SK-MEL-5 (cell line): ENCODE results near the gene TIA1. TPM values are rescaled to one million over a fixed set of nuclear protein-coding genes. Genes with fewer than 3 reads are reported as not detected.
"Not testable (repeated sequence)": the region's sequence is repeated elsewhere in the genome, so short reads cannot be mapped to it uniquely, and the experiment has no call there.

ENCODE experiments used
- DNase-seq: peaks from one replicate; pipeline ENCODE4 v3.0.0-alpha.2; 2016; ENCODE audit warnings: low read depth, low spot score
- in situ Hi-C: cut with HindIII; loops from 2 replicates; pipeline ENCODE4 v1.10.0; 2016; ENCODE audit warnings: low sequenced_read_pairs, high pct_unique_total_duplicates, low pct_unique_long_range_greater_than_20kb
- total RNA-seq: library from RNA; depleted of rRNA; stranded (reverse); fragments of >200 nt; shearing (Covaris generic); gene quantifications from 2 replicates; pipeline ENCODE4 v1.2.3, GENCODE V29; 2014

The TIA1 gene
- total RNA-seq, 1 experiment from 2014 or later = 78.0 TPM

DNA sequence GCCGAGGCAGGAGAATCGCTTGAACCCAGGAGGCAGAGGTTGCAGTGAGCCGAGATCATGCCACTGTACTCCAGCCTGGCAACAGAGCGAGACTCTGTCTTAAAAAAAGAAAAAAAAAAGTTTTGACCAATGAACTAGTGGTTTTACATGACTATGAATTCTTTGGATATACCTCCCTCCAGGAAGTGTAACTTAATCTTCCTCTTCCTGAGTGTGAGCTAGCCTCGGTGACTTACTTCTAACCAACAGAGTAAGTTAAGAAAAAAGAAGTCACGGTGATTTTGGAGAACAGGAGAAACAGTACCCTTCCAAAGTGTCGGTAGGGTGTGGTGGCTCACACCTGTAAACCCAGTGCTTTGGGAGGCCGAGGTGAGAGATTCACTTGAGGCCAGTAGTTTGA is 7.1 kb downstream of the TIA1 start:
- in situ Hi-C loops = no loop called here
- no peak for DNase-seq

DNA sequence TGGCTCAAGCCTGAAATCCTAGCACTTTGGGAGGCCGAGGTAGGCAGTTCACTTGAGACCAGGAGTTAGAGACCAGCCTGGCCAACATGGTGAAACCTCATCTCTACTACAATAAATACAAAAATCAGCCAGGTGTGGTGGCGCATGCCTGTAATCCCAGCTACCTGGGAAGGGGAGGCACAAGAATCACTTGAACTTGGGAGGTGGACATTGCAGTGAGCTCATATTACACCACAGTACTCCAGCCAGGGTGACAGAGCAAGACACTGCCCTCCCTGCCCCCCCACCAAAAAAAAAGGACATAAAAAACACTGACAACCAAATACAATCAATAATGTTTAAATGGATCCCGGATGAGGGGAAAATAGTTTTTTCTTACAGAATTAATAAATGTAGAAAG is 7.8 kb downstream of the TIA1 start:
- in situ Hi-C loops = no loop called here
- DNase-seq = no peak

DNA sequence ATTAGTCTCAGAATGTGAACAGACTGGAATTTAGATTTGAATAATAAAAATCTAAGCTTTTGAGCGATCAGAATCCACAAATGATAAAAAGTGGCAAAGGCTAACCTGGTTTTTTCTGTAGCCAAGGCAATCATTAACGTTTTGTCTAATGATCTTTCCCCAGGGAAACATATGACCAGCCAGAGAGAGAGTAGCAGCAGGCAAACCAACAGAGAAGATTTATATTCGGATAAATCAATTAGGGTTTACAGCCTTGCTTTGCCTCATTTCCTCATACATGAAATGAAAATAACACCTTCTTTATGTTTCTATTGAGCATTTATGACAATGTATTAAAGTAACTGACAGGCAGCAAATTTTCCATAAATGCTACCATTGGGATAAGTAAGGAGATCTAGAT is 14.5 kb downstream of the TIA1 start:
- in situ Hi-C loops = no loop called here
- DNase-seq = no peak

DNA sequence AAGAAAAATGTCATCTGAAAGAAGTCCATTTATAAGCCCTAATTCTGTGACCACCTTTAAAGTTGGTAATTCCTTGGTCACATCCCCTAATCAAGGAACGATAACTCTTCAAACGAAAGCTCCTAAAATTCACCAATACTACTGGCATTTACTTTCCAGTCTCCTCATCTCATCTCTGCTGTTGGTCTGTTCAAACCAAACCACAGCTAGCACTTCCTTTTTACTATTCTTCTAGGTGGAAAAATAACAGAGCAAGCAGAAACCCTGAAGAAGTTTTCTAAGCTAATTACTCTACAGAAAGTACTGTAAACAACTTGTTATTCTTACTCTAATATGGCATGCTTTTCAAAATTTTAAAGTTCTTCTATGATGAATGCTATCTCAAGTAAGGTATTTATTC is 21.6 kb downstream of the TIA1 start:
- DNase-seq = no peak
- in situ Hi-C loops = no loop called here

DNA sequence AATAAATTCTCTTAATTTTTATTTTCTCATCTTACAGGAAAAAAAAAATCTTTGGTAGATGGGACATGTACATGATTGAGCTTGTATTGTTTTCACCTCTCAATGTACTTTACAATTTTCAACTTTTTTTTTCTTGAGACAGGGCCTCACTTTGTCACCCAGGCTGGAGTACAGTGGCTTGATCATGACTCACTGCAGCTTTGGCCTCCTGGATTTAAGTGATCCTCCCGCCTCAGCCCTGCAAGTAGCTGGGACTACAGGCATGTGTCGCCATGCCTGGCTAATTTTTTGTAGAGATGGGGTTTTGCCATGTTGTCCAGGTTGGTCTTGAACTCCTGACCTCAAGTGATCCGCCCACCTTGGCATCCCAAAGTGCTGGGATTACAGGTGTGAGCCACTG is 25.1 kb downstream of the TIA1 start:
- DNase-seq, in situ Hi-C loops: not testable (repeated sequence)

DNA sequence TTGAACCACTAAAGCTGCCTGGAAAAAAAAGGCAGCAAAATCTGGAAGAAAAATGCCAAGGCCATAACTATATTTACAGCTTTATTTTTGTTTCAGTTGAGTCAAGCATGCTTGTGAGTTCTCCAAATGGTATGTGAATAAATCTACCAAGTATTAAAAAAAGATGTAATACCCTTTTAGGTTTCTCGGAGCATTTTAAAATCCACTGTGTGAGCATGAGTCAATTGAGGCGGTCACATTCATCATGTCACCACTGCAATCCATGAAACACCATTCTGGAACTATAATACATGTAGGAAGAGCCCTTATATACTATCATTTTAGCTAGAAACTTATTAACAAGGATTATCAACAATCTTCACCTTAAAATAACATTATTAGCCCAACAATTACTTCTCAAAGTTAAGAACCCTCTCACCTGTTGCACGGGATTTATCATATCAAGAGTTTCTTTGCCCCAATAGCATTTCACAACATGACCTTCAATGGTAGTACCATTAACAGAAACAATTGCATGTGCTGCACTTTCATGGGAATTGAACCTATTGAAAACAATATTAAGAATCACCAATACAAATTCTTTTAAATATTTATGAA is 33.4 kb downstream of the TIA1 start:
- no peak for DNase-seq
- in situ Hi-C loops = no loop called here

DNA sequence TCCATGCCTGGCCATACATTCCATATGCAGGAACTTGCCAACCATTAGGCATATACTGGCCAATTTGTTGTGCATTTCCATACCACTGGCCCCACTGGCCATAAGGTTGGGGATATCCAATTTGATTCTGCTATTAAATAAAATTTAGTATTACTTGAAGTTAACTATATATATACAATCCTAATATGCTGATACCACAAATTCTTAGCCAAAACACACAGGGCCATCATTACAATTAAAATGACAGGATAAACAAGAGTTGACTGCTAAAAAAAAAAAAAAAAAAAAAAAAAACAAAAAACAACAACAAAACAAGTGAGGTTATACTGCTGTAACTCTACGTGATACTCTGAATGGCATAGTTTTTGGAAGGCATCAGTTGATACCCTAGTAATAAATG is 34.1 kb downstream of the TIA1 start:
- no peak for DNase-seq
- in situ Hi-C loops = no loop called here

DNA sequence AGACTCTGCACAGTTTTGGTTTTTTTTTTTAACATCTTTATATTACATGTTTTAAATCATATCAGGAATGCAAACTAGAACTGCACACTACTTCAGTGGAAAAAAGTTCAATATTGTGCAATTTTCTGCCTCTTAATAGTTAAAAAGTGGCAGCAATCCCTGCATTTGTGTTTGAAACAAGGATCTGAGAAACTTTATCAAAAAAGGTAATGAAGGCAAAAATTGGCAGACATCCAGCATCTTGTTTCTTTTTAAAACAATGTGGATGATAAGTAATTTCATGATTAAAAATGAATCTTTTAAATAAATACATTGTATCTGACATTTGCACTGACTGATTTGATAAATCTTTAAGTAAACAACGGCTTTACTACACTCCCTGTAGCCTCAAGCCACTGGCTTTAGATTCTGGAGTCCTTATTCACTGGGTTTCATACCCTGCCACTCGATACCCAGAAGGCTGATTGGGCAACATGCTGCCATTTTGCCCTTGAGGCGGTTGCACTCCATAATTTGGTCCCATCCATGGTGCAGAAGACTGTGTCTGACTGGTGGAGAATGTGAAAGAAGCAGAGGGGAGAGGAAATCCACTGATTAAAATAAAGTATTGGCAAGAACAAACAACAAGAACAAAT is 36.0 kb downstream of the TIA1 start:
- peak; percentile 39 for DNase-seq
- in situ Hi-C loops = no loop called here

DNA sequence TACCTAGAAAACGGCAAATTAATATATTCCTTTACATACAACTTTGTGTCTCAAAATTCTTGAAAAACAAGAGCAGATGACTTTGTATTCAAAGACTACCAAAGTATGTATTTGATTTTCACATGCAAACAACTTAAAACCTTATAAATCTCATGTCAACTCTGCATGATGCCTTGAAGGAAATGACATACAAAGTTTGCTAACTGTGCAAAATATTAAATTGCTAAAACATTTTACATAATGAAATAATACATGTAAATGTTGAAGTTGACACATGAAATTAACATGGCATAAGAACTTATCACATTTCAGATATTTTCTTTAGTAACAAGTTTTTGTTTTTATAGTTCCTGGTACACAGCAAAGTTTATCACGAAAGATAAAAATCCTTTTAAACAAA is 36.8 kb downstream of the TIA1 start:
- no peak for DNase-seq
- in situ Hi-C loops = no loop called here

DNA sequence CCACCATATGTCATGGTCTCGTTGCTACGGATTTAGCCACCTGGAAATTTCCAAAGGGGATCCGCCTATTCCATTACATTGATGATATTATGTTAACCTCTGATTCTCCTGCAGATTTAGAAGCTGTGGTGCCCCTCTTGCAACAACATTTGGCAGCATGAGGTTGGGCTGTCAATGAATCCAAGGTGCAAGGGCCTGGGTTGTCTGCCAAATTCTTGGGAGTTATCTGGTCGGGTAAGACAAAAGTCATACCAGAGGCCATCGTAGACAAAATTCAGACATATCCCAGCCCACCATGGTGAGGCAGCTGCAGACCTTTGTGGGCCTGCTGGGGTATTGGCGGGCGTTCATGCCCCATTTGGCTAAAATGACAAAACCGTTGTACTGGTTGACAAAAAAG is 44.0 kb downstream of the TIA1 start:
- DNase-seq = no peak
- in situ Hi-C loops = no loop called here

DNA sequence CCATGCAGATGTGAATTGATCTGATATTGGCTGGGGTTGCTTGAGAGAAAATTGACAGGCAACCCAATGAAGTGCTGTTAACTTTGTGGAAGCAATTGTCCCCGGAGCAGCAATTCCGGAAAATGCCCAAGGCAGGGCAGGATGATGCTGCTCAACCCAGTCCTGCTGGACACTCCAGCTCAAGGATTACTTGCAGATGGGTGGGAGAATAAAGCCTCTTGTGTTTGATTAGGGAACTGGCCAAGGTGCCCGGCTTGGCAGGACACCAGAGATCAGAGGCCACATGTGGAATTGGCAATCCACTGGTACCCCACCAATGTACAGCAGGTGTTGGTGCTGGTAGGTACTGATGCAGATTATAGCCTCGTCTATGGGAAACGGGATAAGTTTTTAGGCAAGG is 45.3 kb downstream of the TIA1 start:
- in situ Hi-C loops = no loop called here
- no peak for DNase-seq

DNA sequence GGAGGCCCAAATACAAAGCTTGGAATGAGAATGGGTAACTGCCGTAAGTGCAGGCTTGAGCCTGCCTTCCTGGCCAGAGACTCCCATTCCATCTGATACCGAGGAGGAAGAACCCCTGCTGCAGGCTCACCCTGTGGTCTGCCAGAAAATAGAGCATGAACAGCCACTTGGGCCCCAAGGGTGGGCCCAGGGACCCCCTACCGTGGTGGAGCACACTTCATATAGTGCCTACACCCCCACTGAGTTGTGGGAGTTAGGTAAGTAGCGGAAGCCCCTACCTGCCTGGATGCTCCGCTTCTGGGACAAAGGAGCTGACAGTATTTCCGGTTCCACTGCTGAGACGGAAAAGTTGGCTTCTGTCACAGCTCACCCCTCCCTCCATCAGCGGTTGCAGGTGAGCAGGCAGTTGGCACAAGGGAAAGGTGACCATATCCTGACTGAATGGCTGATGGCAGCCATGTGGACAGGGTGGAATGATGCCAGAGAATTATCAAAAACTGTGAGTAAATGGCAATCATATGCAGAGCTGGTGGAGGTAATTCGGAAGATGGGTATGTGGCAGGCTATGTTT is 46.1 kb downstream of the TIA1 start:
- in situ Hi-C loops = no loop called here

DNA sequence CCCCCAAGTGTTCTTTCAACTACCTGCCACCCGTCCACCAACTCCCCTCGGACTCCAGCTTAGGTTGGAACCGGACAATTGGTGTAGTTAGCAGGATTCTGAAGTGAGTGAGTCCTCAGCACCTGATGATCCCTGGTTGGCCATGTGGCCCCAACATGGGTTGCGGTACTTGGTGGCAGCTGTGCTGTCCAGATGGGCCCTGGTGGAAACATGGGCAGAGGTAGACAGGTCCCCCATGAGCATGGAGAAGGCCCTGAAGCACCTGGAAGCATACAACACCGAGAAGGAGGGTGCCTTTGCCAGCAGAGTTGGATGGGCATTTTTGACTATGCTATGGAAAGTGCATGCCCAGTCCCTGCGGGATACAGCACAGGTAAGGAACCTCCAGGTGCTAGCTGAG is 46.6 kb downstream of the TIA1 start:
- in situ Hi-C loops = no loop called here
- DNase-seq = no peak

More for the DNA sequence above, 46.1 kb downstream of the TIA1 start:
- no peak for DNase-seq

DNA sequence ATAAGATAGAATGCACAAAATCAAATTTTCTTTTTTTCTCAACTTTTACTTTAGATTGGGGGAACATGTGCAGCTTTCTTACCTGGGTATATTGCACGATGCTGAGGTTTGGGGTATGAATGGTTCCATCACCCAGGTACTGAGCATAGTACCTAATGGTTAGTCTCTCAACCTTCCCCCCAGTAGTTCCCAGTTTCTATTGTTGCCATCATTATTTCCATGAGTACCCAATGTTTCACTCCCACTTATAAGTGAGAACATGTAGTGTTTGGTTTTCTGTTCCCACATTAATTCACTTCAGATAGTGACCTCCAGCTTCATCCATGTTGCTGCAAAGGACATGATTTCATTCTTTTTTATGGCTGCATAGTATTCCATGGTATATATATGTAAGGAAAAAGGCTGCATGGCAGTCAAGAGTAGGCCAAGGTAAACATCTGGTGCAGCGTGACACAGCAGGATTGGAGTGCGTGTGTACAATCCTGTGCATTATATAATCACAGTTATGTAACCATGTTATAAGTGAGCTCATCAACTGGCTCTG is 47.1 kb downstream of the TIA1 start:
- in situ Hi-C loops = no loop called here
- no peak for DNase-seq

DNA sequence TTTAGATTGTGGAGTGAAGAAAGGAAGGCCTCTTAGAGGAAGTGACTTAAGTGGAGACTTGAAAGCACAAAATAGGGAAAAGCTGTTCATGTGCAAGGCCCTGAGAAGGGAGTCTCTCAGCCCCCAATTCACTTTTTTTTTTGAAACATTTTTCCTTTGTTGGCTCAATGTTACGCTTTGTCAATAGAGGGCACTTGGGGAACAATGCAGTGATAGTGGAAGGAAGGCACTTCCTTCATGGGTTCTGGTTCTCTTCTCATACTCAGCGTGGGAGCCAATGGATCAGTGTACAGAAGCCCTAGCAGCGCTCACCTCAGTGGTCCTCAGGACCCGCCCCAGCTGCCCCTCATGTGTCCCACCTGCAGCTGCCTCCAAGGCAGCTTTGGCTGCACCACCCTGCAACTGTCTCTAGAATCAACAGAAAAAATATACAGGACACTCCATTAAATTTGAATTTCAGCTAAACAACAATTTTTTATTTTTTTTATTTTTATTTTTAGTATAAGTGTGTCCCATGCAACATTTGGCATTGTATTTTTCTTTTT is 49.0 kb downstream of the TIA1 start:
- in situ Hi-C loops = no loop called here
- peak; percentile 33 for DNase-seq

DNA sequence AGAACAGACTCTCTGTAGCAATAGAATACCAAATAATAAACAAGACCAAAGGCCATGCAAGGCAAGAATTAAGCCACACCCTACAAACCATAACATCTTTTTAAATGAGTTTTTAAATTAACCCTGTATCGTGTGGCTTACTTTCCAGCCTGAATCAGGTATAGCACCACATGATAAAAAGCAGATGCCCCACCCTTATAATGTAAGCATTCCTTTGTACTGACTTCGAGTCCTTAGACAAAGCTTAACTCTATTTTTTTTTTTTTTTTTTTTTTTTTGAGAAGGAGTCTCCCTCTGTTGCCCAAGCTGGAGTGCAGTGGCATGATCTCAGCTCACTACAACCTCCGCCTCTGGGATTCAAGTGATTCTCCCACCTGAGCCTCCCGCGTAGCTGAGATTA is 55.9 kb downstream of the TIA1 start:
- no peak for DNase-seq
- in situ Hi-C loops = no loop called here

DNA sequence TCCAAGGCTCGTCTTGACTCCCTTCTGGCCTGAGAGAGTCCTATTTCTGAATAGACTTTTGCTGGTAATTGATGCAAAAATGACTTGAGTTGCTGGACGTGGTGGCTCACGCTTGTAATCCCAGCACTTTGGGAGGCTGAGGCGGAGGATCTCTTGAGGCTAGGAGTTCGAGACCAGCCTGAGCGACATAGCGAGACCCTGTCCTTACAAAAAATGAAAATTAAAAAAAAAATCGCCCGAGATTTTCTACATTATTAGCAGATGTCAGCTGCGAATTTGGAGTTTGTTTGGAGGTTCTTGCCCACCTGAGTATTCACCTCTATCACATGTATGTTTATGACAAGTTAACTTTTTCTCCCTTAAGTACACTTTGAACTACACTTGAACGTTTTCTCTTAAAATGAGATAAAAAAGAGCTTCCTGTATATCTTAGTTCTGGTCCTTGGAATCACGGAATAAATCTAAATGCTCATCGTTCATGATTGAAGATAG is 57.1 kb downstream of the TIA1 start:
- in situ Hi-C loops = no loop called here
- DNase-seq = no peak

DNA sequence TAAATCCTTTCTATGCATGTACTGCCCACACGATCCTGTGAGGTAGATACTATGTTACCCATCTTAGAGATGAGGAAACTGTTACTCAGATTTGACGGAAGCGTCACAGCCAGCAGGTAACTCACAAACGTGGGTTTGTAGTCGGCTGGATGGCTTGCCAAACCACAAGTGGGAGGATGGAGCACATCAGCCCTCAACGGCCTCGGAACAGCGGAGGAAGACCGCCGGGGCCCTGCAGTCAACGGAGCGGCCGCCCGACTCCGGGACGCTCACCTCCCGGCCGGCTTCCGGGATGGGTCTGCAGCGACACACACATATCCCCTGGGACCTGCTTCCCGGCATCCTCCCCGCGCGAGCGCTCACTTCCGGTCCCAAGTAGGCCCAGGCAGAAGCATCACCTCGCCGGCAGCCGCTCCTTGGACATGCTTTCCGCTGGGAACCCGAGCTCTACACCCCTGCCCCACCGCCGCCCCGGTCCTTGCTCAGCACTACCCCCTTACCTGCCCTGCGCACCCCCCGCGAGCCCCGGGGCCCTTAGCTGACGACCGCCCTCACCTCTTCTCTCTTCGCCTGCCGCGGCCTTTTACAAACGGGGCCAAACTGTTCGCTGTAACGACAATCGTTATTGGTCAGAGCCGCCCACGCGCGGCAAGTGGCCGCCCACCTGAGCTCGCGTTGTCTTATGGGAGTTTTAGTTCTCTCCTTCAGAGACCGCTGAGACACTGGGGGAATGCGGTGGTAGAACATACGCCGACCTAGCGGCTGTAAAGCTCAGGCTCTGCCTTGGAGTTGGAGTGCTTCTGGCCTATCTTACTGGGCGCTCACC is 57.8 kb downstream of the TIA1 start, which contains the start of gene C2orf42:
TSS of gene C2orf42 (minus strand) at position 602 of the 826 bp plus-strand sequence. CDS start 9,034 bp downstream, outside the sequence.
- in situ Hi-C loops = no loop called here
- DNase-seq = peak; percentile 99
